KOPT-K1 (cell line): ENCODE data around the gene RUNX1.

Source experiments
- H3K27ac ChIP-seq: fragments of 200-600 bp; sonication (generic); 2 replicates; pipeline ENCODE4 v1.5.1; 2016; ENCODE audit warnings: antibody characterized with exemption, mild to moderate bottlenecking, low read depth, low read length; ENCODE audit not compliant: poor library complexity, severe bottlenecking
- H3K36me3 ChIP-seq: fragments of 200-600 bp; sonication (generic); 2 replicates; pipeline ENCODE4 v1.5.1; 2017; ENCODE audit warnings: antibody characterized with exemption, mild to moderate bottlenecking, low read length, moderate library complexity; ENCODE audit not compliant: insufficient read depth
- H3K9me3 ChIP-seq: fragments of 200-600 bp; sonication (generic); 2 replicates; pipeline ENCODE4 v1.5.1; 2017; ENCODE audit warnings: antibody characterized with exemption, low read length, mild to moderate bottlenecking; ENCODE audit not compliant: insufficient read depth, poor library complexity, severe bottlenecking

The RUNX1 gene

DNA sequence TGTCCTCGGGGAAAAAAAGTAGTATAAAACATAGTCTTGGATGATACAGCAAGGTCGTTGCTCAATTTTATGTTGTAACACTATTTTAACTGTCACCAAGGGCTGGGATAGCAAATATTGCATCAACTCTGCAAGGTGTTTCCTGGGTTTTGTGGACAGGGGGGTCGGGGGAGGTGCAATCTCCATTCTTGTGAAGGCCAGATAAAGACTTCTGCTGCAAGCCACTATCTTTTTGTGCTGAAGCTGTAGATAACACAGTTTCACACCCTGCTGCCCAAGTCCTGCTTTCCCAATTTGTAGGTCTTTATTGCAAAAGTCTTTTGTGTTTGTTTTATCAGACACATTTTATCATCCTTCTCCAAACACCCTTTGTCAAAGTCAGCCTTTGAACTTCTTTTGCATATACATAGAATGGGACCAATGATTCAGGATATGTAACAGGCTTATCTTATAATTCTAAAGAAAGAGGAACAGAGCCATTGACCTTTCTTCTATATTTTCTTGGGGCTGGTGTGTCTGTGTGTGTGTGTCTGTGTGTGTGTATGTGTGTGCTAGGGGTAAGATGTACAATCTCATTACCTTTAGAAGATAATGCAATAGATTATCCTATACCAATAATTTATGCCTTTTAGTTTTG lies 140.6 kb downstream of the RUNX1 start:
- Histone ChIP-seq H3K27ac (peak overlapping the region; percentile 68), H3K36me3 (peaks cover 21% of the 10 kb centered on the region; the same call in 1 of the 2 replicates), H3K9me3 (no peaks in the 10 kb centered on the region)

DNA sequence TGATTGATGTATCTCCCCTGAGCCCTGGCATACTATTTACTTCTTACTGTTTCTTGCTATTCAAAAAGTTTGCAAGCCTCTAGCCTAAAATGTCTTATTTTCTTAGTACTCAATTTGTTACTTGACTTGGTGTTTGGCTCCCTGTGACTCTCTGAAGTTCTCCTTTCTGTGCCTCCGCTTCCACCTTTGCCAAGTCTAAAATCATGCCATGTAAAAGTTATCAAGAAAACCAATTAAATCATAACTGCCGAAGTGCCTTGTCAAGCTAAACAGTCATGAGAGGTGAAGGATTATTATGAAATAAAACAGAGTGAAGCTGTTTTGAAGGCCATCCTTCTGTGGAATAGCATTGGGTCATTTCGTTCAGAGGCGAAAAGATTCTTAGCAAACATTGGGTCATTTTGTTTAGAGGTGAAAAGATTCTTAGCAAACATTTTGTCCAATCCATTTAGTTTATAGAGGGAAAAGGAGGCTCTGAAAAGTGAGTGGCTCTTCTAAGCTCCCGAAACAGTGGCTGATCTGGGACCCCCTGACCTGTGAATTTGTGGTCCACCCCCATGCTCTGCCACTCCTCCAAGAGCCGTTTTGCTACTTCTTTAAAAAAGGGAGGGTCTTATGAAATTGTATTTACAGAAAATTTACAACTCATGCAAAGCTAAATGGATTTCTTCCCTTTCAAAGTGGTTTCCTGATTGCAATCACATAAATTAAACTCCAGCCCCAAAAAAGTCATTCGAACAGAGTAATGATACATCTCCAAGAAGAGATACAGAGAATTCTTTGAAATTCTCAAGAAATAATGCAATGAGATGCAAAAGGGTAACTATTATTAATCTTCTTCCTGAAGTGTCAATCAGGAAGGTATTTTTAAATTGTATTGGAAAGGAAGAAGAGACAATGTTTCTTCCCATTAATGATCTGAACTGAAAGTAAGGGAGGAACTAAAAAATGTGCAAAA lies 141.4 kb downstream of the RUNX1 start:
- Histone ChIP-seq H3K27ac (peak overlapping the region; percentile 68), H3K36me3 (peaks cover 16% of the 10 kb centered on the region; the same call in 1 of the 2 replicates), H3K9me3 (no peaks in the 10 kb centered on the region)

DNA sequence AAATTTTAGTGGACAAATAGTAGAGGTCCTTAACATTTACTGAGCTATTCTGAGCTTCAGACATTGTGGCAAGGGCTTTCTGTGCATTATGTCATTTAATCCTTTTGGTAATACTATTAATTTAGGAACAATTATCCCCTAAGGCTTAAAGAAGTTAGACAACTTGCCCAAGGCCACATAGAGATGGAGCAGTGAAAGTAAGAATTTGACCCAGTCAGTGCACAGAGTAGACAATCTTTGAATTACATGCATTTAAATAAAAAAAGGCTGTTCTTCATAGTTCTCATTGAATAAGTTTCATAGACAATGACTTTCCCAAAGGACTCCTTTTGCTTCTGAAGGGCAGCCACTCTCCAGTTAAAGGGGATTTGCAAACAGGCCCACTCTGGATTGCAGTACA lies 142.7 kb downstream of the RUNX1 start:
- Histone ChIP-seq H3K27ac (peak overlapping the region; percentile 68), H3K9me3 (no peaks in the 10 kb centered on the region)

DNA sequence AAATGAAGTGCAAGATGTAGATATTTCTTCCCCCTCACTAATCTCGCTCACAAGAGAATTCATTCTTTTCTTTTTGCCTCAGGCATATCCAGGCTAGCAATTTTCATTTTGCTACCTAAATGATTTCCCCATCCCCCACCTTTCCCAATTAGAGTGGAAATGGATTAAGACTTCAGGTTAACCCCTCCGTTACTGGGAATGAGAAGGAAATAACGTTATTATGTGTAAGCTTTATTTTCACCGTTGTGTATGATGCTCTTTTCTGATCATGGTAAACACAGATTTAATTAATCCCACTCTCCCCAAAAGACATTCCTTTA lies 143.9 kb downstream of the RUNX1 start:
- no peak overlapping the region for H3K27ac ChIP-seq

More for the DNA sequence above, 142.7 kb downstream of the RUNX1 start:
- peaks cover 14% of the 10 kb centered on the region; the same call in 1 of the 2 replicates for H3K36me3 ChIP-seq

DNA sequence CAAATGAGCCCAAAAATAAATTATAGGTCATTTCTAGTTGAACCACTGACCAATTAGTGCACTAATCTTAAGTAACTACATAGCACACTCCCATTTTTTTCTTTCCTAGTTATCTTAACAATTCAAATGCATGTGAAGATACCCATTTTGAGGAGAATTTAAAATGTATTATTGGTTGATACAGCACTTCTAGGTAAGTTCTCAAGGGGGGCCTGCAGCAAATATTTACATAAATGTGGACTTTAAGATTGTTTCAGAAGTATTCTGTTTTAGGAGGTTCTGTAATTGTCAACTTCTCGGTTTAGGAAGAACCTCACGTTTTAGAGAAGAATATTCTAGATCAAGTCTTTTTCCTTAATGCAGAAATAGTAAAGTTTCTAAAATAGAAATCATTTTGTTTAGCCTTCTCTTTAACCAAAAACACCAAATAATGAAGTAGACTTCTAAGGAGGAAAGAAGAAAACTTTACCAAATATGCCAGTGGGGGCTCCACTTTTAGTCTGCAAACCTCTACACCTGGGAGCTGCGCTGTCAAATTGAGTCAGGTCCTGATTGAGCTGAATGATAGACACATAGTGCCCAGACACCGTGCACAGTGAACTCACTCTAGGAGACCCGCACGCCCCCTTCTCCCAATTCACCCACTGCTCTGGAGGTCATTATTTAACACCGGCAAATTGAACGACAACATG lies 144.4 kb downstream of the RUNX1 start:
- peaks cover 17% of the 10 kb centered on the region for H3K36me3 ChIP-seq
- H3K27ac ChIP-seq, result peak overlapping the region; percentile 1
- H3K9me3 ChIP-seq, result peaks cover 2% of the 10 kb centered on the region

More for the DNA sequence above, 143.9 kb downstream of the RUNX1 start:
- Histone ChIP-seq H3K9me3 (no peaks in the 10 kb centered on the region), H3K36me3 (peaks cover 20% of the 10 kb centered on the region)

DNA sequence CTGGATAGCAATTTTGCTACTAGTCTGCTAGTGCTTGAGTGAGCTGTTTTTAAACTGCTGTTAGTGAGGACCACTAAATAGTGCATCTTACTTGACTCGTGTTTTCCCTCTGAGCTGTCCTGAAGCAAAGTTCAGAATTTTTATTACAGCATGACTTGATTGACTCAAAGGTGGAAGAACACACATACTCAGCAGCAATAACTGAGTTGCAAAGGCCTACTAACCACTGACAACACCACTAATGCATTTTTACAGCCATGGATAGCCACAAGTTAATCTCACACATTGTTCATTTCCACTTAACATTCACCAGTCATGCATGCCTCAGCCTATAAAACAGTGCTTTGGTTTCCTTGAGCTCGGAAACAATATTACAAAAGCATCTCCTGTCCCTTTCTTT lies 148.7 kb downstream of the RUNX1 start:
- no peak overlapping the region for H3K27ac ChIP-seq
- peaks cover 47% of the 10 kb centered on the region for H3K36me3 ChIP-seq
- H3K9me3 ChIP-seq, result peaks cover 22% of the 10 kb centered on the region

DNA sequence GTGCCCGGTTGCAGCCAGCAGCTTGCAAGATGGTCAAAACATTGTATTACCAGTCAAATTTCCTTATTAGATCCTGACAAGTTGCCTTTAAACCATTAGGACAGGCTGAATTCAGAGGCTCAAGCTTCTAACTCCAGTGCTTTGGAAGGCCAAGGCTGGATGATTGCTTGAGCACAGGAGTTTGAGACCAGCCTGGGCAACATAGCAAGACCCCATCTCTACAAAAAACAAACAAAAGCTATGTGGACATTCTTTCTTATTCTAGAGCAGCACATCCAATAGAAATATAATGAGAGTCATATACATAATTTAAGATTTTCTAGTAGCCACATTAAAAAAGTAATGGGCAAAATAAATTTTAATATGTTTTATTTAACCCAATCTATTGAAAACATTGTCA lies 149.3 kb downstream of the RUNX1 start:
- H3K9me3 ChIP-seq, result peaks cover 22% of the 10 kb centered on the region
- peaks cover 47% of the 10 kb centered on the region for H3K36me3 ChIP-seq
- H3K27ac ChIP-seq, result no peak overlapping the region

DNA sequence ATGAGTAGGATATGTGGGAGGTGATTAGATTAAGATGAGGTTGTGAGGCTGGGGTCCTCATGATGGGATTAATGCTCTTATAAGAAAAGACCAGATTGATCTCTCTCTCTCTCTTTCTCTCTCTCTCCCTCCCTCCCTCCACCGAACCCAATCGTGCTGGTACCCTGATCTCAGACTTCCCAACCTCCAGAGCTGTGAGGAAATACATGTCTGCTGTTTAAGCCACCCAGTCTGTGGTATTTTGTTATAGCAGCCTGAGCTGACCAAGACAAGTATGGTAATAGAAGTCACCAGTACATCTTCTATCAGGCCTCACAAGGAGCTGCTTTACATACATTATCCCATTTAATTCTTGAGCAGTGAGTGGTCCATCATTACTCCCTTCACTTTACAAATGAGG lies 149.8 kb downstream of the RUNX1 start:
- H3K9me3 ChIP-seq, result peaks cover 22% of the 10 kb centered on the region
- no peak overlapping the region for H3K27ac ChIP-seq
- H3K36me3 ChIP-seq, result peaks cover 47% of the 10 kb centered on the region

DNA sequence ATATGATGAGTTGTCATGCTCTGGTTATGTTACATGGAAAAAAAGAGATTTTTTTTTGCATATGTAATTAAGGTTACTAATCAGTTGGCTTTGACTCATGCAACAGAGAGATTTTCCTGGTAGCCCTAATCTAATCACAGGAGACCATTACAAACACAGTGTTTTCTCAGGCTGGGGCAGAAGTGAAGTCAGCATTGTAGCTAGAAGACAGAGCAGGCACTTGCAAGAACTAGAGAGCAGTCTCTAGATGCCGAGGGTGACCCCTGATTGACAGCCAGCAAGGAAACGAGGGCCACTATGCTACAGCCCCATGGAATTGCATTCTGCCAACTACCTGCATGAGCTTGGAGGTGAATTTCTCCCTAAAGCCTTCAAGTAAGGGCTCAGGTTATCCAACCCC lies 151.3 kb downstream of the RUNX1 start:
- Histone ChIP-seq H3K9me3 (peaks cover 22% of the 10 kb centered on the region), H3K27ac (no peak overlapping the region)

DNA sequence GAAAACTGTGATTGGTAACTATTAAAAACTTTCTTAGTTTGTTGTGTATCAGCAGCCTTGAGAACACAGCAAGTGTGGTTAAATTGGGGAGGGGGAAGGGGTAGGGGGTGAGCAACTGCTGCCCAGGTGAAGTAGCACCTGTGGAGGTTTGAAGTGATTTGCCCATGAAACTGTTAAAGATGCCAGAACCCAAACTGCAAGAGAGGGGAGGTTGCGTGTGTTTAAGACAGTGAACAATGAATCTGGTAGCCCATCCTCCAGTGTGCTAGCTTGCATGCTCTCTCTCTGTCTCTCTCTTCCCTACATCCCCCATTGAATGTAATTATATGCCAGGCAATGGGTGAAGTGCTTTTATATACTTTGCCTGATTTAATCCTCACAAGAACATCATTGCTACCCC lies 154.7 kb downstream of the RUNX1 start:
- Histone ChIP-seq H3K9me3 (peaks cover 18% of the 10 kb centered on the region), H3K27ac (peak overlapping the region; percentile 96), H3K36me3 (peaks cover 27% of the 10 kb centered on the region)

More for the DNA sequence above, 151.3 kb downstream of the RUNX1 start:
- peaks cover 47% of the 10 kb centered on the region for H3K36me3 ChIP-seq

DNA sequence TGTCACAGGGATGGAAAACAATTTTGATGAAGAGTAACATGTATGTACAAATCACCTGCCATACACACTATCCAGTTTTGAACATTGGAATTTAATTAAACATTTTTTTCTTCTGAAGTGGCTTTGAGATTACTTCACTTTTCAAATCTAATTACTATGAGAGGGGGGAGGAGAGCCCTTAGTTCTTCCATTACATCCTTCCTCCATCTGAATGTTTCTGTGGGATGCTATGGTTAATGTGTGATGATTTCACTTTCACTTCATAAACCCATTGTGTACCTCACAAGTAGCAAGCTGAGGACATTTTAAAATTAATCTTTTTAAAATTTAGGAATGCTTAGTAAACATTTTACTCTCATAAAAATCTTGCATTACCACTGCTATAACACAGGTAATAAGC lies 156.9 kb downstream of the RUNX1 start:
- peak overlapping the region; percentile 96 for H3K27ac ChIP-seq
- H3K9me3 ChIP-seq, result no peaks in the 10 kb centered on the region
- H3K36me3 ChIP-seq, result peaks cover 8% of the 10 kb centered on the region; the same call in 1 of the 2 replicates

DNA sequence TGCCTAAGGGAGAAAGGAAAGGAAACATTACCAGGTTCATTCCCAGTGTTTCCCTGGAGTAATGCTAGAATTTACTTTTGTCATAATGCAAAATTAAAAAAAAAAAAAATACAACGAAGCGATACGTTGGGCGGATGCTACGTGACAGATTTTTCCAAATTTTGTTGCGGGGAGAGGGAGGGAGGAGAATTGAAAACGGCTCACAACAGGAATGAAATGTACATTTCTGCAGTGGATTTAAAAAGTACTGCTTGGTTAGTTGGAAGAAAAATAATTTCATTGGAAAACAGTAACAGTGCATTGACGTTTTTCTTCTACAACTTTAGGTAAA lies 157.5 kb downstream of the RUNX1 start:
- Histone ChIP-seq H3K27ac (peak overlapping the region; percentile 96), H3K36me3 (peaks cover 8% of the 10 kb centered on the region; the same call in 1 of the 2 replicates), H3K9me3 (no peaks in the 10 kb centered on the region)

DNA sequence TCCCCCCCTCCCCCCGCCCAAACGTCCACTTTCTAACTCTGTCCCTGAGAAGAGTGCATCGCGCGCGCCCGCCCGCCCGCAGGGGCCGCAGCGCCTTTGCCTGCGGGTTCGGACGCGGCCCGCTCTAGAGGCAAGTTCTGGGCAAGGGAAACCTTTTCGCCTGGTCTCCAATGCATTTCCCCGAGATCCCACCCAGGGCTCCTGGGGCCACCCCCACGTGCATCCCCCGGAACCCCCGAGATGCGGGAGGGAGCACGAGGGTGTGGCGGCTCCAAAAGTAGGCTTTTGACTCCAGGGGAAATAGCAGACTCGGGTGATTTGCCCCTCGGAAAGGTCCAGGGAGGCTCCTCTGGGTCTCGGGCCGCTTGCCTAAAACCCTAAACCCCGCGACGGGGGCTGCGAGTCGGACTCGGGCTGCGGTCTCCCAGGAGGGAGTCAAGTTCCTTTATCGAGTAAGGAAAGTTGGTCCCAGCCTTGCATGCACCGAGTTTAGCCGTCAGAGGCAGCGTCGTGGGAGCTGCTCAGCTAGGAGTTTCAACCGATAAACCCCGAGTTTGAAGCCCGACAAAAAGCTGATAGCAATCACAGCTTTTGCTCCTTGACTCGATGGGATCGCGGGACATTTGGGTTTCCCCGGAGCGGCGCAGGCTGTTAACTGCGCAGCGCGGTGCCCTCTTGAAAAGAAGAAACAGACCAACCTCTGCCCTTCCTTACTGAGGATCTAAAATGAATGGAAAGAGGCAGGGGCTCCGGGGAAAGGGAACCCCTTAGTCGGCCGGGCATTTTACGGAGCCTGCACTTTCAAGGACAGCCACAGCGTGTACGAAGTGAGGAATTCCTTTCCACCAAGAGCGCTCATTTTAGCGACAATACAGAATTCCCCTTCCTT lies 158.1 kb downstream of the RUNX1 start:
- H3K9me3 ChIP-seq, result no peaks in the 10 kb centered on the region
- H3K36me3 ChIP-seq, result peaks cover 14% of the 10 kb centered on the region
- H3K27ac ChIP-seq, result peak overlapping the region; percentile 96

DNA sequence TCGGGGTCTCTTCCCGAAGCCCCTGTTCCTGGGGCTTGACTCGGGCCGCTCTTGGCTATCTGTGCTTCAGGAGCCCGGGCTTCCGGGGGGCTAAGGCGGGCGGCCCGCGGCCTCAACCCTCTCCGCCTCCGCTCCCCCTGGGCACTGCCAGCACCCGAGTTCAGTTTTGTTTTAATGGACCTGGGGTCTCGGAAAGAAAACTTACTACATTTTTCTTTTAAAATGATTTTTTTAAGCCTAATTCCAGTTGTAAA lies 158.7 kb downstream of the RUNX1 start:
- H3K27ac ChIP-seq, result peak overlapping the region; percentile 96
- peaks cover 19% of the 10 kb centered on the region for H3K36me3 ChIP-seq
- no peaks in the 10 kb centered on the region for H3K9me3 ChIP-seq
